MCF 10A (cell line): ENCODE data around the gene TNFRSF8. TPM values are rescaled to one million over a fixed set of nuclear protein-coding genes. Genes with fewer than 3 reads are reported as not detected.
A peak's percentile ranks its signal among the peaks of the same experiment; 100 is the strongest.

Experiments used
- BruUV-seq: library from RNA; stranded (reverse); fragments of 400-500 nt; replicated peaks from 2 replicates; lab custom pipeline; 2021; lab: Mats Ljungman, UMichigan
- CTCF ChIA-PET: fragments of 300-600 bp; sonication (Branson Sonifier 250); formaldehyde crosslinking; extraction: SDS; loops from one replicate; lab custom pipeline; 2021; ENCODE audit warnings: antibody characterized with exemption, inconsistent platforms; lab: Yijun Ruan, JAX
- POLR2A ChIA-PET: fragments of 300-600, 350-650 bp; sonication (Branson Sonifier 250); formaldehyde crosslinking; extraction: SDS; loops from one replicate; lab custom pipeline; 2020; ENCODE audit warnings: antibody characterized with exemption, inconsistent platforms; lab: Yijun Ruan, JAX
- DNase-seq: peaks from one replicate; pipeline ENCODE4 v3.0.0-alpha.2; 2018; ENCODE audit not compliant: unreplicated experiment
- H3K27ac Mint-ChIP-seq: one replicate; pipeline ENCODE4 v1.8.0; 2022; ENCODE audit warnings: mild to moderate bottlenecking, low read depth, mixed read lengths; ENCODE audit not compliant: unreplicated experiment
- H3K27me3 Mint-ChIP-seq: one replicate; pipeline ENCODE4 v1.8.0; 2022; ENCODE audit warnings: mixed read lengths; ENCODE audit not compliant: insufficient read depth, unreplicated experiment
- H3K36me3 Mint-ChIP-seq: one replicate; pipeline ENCODE4 v1.8.0; 2022; ENCODE audit warnings: mild to moderate bottlenecking, moderate library complexity, mixed read lengths; ENCODE audit not compliant: insufficient read depth, unreplicated experiment
- H3K4me1 Mint-ChIP-seq: one replicate; pipeline ENCODE4 v1.8.0; 2022; ENCODE audit warnings: mixed read lengths; ENCODE audit not compliant: insufficient read depth, unreplicated experiment
- H3K4me3 Mint-ChIP-seq: one replicate; pipeline ENCODE4 v1.8.0; 2022; ENCODE audit warnings: mild to moderate bottlenecking, moderate library complexity, mixed read lengths; ENCODE audit not compliant: unreplicated experiment
- H3K9me3 Mint-ChIP-seq: one replicate; pipeline ENCODE4 v1.8.0; 2022; ENCODE audit warnings: mixed read lengths; ENCODE audit not compliant: unreplicated experiment
- CTCF ChIP-seq: fragments of 200-600 bp; IDR thresholded peaks from one replicate; pipeline ENCODE4 v1.8.0; 2022; ENCODE audit warnings: antibody characterized with exemption, mild to moderate bottlenecking; ENCODE audit not compliant: unreplicated experiment
- intact Hi-C: fragments of 100-400 bp; cut with micrococcal nuclease; formaldehyde crosslinking; loops from 2 replicates; pipeline ENCODE4 v1.14.1; 2022
- total RNA-seq: library from RNA; stranded (reverse); gene quantifications from 2 replicates; pipeline ENCODE4 v1.2.3, GENCODE V29; 2022

TNFRSF8 gene
- total RNA-seq, 1 experiment from 2014 or later: not detected

GRCh38 chr1:12128120-12128519 is 65.0 kb downstream of the TNFRSF8 start:
- TF ChIP-seq CTCF: no peak
- CTCF ChIA-PET: interaction anchor here (0.5 to 11.7 kb wide), 4 partner anchors 54 to 330 kb away, joined by 3 to 316 read pairs (median 4); no protein-coding TSS in a partner anchor
- Mint-ChIP-seq H3K36me3 (no peaks in the 10 kb centered on the region), H3K4me3 (no peak overlapping the region), H3K4me1 (peaks cover 7% of the 10 kb centered on the region), H3K27ac (no peak overlapping the region), H3K9me3 (no peaks in the 10 kb centered on the region), H3K27me3 (no peaks in the 10 kb centered on the region)
- no TSS peak for BruUV-seq
- no peak for DNase-seq
- POLR2A ChIA-PET: interaction anchor here (0.7 kb wide), 1 partner anchor 1057 kb away, joined by 4 read pairs; no protein-coding TSS in a partner anchor
- intact Hi-C loops: no loop called here

GRCh38 chr1:12129624-12130023 is 66.5 kb downstream of the TNFRSF8 start:
- BruUV-seq: no TSS peak
- CTCF ChIA-PET: interaction anchor here (0.8 to 2.7 kb wide), 2 partner anchors 45 to 79 kb away, joined by 3 to 13 read pairs; no protein-coding TSS in a partner anchor
- Mint-ChIP-seq H3K27ac (no peak overlapping the region), H3K36me3 (no peaks in the 10 kb centered on the region), H3K4me1 (peaks cover 7% of the 10 kb centered on the region), H3K27me3 (no peaks in the 10 kb centered on the region), H3K4me3 (no peak overlapping the region), H3K9me3 (no peaks in the 10 kb centered on the region)
- POLR2A ChIA-PET: no interaction called here
- no peak for TF ChIP-seq CTCF
- DNase-seq: no peak
- intact Hi-C loops: no loop called here

GRCh38 chr1:12130466-12131130 is 67.5 kb downstream of the TNFRSF8 start:
- no peak for TF ChIP-seq CTCF
- ChIA-PET CTCF (interaction anchor here (0.8 to 2.7 kb wide), 2 partner anchors 46 to 78 kb away, joined by 3 to 13 read pairs; no protein-coding TSS in a partner anchor), POLR2A (interaction anchor here (0.7 kb wide), 1 partner anchor 221 kb away, joined by 3 read pairs; no protein-coding TSS in a partner anchor)
- no TSS peak for BruUV-seq
- Mint-ChIP-seq H3K9me3 (no peaks in the 10 kb centered on the region), H3K36me3 (no peaks in the 10 kb centered on the region), H3K4me3 (no peak overlapping the region), H3K4me1 (peaks cover 7% of the 10 kb centered on the region), H3K27ac (no peak overlapping the region), H3K27me3 (no peaks in the 10 kb centered on the region)
- intact Hi-C loops: no loop called here
- DNase-seq: no peak

- intact Hi-C loops: no loop called here
Measured at GRCh38 chr1:12132078-12132477, 69.0 kb downstream of the TNFRSF8 start.

More at GRCh38 chr1:12132078-12132477, 69.0 kb downstream of the TNFRSF8 start:
- peak; percentile 97 for DNase-seq
- Mint-ChIP-seq H3K4me3 (peak overlapping the region; percentile 25), H3K4me1 (peaks cover 13% of the 10 kb centered on the region), H3K27me3 (no peaks in the 10 kb centered on the region), H3K9me3 (no peaks in the 10 kb centered on the region), H3K27ac (peak overlapping the region; percentile 82), H3K36me3 (no peaks in the 10 kb centered on the region)
- ChIA-PET CTCF (interaction anchor here (0.6 to 2.7 kb wide), 3 partner anchors 35 to 526 kb away, joined by 3 to 13 read pairs (median 3); partner anchors contain the start of gene TNFRSF1B), POLR2A (interaction anchor here (0.6 kb wide), 1 partner anchor 165 kb away, joined by 3 read pairs; no protein-coding TSS in a partner anchor)
- BruUV-seq: no TSS peak
- no peak for TF ChIP-seq CTCF
